Measurements from ENCODE around the gene PLA2G2E.

Gene PLA2G2E, protein sequence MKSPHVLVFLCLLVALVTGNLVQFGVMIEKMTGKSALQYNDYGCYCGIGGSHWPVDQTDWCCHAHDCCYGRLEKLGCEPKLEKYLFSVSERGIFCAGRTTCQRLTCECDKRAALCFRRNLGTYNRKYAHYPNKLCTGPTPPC

GRCh38 chr1:19923137-19923952, at the start of gene PLA2G2E:
Gene PLA2G2E (minus strand): TSS chr1:19923617. CDS start chr1:19923559, 58 bp downstream.
- no peak for DNase-seq (ENCODE audit: low read depth in 2 of 2)

DNA sequence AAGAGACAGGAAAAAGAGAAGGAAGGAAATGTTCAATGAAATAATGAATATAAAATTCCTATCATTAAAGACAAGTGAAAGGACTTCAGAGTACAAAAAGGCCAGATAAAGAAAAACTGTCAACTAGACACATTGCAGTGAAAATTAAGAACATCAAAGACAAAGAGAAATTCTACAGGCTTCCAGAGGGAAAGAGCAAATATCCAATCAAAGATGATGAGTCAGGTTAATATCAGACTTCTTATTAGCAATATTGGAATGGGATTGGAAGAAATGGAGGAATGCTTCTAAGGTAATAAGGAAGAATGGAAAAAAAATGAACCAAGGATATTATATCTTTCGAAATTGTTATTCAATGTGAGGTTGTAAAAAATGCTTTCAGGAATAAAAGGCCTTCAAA, 48.2 kb upstream of the PLA2G2E start:
- DNase-seq (ENCODE audit: low read depth in 2 of 2): no peak

GRCh38 chr1:19969898-19970660, 46.7 kb upstream of the PLA2G2E start:
- DNase-seq (ENCODE audit: low read depth in 2 of 2): no peak

DNA sequence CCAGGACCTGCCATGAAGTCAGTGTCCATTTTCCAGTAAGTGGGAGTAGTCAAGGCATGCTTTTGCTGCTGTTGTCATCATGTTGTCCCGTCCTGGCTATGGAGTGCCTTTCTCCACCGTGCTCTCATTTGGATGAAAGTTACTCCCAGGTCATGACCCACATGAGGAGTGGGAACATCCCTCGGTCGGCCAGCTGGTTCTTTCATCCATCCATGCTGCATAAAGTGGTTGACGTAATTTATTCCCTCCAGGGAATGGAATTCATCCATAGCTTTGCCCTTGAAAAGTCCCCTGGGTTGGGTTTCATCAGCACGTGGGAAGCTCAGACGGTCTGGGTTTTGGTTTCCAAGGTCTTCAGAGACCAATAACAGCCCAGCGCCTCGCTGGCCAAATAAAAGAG, 44.4 kb upstream of the PLA2G2E start:
- DNase-seq (ENCODE audit: low read depth in 2 of 2): no peak

DNA sequence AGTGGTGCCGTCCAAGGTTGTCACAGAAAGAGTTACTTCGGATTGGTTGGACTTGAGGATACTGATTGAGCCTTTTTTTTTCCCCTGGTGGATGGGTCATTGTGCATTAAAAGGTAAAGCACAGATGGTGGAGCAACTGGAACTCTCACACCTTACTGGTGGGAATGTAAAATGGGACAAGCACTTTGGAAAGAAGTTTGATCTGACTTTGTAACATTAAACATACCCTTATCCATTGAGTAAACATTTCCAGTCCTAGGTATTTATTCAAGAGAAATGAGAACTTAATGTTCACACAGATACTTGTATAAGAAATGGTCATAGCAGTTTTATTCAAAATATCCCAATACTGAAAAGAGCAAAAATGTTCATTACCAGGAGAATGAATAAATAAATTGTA, 41.1 kb upstream of the PLA2G2E start:
- DNase-seq (ENCODE audit: low read depth in 2 of 2): no peak

GRCh38 chr1:19963636-19964035, 40.2 kb upstream of the PLA2G2E start:
- DNase-seq (ENCODE audit: low read depth in 2 of 2): no peak

DNA sequence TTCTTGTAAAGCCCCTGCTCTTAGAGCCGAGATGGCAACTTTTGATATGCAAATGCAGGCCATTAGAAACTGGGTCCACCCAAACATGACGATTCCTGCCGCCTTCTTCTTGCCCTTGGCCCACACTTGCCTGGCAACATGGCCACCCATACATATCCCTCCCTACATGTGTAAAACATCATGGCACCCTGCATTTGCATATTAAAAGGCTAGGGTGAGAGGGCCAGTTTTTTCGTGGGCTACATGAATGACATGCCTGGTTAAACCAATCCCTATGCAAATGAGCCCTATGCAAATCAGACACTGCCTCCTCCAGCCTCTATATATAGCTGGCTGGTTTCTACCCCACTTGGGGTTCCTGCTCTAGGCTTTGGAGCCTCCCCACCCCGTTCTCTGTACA, 37.2 kb upstream of the PLA2G2E start:
- no peak for DNase-seq (ENCODE audit: low read depth in 2 of 2)

GRCh38 chr1:19957779-19958178, 34.4 kb upstream of the PLA2G2E start:
- no peak for DNase-seq (ENCODE audit: low read depth in 2 of 2)

DNA sequence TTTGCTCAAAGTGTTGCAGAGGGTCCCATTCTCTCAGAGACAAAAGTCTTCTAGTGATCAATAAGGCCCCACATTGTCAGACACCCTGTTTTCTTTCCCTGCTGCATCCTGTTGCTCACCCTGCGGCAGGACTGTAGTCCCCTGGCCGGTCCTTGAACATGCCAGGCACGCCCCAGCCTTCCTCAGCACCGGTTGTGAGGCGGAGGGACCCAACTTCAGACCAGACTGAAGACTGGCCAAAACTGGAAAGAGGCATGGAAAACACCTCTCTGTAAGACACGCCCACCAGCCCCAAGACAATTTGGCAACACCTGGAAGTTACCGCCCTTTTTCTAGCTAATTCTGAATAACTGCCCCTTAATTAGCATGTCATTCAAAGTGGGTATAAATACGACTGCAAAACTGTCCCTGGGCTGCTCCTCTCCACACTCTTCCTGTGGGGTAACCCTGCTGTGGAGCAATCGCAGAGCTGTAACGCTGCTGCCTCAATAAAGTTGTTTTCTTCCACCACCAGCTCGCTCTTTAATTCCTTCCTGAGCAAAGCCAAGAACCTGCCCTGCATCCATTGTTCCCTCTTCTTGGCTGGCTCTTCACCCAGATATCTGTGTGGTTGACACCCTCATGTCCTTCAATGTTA, 32.2 kb upstream of the PLA2G2E start:
- DNase-seq (ENCODE audit: low read depth in 2 of 2): no peak

DNA sequence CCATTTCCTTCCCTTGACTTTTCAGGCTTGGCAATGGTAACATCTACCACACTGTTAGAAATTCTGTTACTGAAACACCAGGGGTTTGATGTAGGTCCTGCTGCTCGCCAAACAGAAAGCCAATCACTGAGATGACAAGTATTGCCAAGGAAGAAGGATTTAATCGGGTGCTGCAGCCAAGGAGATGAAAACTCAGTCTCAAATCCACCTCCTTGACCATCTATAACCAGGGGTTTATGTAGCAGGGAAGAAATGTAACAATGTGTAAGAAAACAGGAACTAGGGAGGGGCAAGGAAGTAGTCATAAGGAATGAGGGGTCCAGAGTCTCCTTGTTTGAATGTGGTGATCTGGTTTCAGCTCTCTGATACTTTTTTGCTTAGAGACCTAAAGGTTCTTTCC, 30.6 kb upstream of the PLA2G2E start:
- DNase-seq (ENCODE audit: low read depth in 2 of 2): no peak

DNA sequence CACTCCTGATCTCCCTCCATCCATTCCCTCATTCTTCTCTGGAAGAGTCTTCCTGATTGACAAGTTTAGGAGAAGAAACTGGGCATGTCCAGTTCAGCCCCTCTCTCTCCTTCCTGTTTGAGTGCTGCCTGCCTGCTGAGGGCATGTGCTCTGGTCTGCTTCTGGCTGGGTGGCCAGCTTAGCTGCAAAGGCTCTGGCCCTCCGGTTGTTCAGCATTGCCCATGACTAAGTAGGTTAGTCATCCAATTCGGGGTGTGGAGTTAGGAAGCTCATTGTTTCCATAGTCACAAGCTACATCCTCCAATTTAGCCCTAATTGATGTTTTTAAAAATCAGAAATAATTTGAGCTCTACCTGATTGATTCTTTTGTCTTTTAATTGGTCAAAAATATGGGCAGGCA, 25.6 kb upstream of the PLA2G2E start:
- no peak for DNase-seq (ENCODE audit: low read depth in 2 of 2)

DNA sequence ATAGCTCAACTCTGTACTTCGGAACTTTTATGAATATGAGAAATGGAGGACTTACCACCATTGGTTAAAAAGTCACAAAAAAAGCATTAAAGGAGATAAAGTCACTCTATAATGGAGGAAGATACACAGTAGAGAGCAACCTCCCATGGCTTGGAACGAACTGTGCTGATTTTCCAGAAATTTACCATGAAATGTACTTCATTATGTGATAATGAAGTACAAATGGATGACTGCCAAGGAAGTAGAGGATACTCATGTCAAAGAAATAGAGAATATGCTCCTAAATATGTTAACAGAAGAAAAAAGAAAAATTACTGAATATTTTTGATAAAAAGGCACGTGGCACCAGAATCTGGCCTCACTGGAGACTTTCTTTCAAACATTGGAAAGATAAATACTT, 23.6 kb upstream of the PLA2G2E start:
- no peak for DNase-seq (ENCODE audit: low read depth in 2 of 2)

- DNase-seq (ENCODE audit: low read depth in 2 of 2): no peak
These were observed 22.9 kb upstream of the PLA2G2E start for GRCh38 chr1:19946331-19946751.

- DNase-seq (ENCODE audit: low read depth in 2 of 2): no peak
These were observed 22.5 kb upstream of the PLA2G2E start for GRCh38 chr1:19945914-19946313.

DNA sequence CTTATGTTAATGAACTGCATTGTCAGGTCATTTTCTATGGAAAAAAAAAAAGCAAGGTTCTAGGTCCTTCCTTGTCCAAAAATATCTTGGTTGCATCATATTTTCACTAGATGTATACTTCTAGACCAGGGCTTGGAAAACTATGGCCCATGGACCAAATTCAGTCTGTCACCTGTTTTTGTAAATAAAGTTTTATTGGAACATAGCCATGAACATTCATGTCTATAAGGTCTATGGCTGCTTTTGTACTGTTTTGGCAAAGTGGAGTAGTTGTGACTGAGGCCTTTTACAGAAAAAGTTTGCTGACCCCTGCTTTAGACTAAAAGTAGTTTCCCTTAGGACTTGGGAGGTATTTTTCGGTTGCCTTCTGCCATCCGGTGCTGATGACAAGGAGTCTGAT, 19.2 kb upstream of the PLA2G2E start:
- no peak for DNase-seq (ENCODE audit: low read depth in 2 of 2)

DNA sequence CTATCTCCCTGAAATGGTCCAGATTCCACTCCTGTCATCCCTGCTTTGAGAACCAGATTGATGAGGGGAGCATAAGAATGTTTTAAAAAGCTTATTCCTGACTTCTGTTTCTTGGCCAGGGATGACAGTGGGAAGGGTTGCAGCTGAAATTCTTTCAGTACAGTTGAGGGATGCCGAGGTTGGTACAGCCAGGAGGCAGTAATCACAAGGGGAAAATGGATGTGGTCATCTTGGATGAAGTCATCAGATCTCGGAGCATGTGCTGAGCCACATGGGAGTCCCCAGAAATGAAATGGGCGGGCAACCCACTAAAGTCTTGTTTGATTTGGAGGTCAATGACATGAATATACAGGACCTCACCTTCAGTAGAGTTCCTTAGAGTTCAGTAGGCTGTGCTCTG, 18.7 kb upstream of the PLA2G2E start:
- no peak for DNase-seq (ENCODE audit: low read depth in 2 of 2)

GRCh38 chr1:19941206-19941568, 17.8 kb upstream of the PLA2G2E start:
- no peak for DNase-seq (ENCODE audit: low read depth in 2 of 2)

GRCh38 chr1:19940486-19941205, 17.2 kb upstream of the PLA2G2E start:
- DNase-seq (ENCODE audit: low read depth in 2 of 2): no peak

DNA sequence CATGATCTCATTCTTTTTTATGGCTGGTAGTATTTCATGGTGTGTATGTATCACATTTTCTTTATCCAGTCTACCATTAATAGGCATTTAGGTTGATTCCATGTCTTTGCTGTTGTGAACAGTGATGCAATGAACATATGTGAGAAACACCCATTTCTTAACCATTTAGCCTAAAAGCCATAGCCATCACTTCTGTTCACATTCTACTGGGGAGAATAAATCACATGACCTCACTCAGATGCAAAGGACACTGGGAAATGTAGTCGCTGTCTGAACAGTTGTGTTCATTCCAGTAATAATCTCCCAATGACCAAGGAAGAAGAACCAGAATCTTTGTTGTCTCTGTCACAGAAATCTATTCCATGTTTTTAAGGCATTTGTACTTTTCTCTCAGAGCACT, 15.1 kb upstream of the PLA2G2E start:
- no peak for DNase-seq (ENCODE audit: low read depth in 2 of 2)

GRCh38 chr1:19936061-19936750, 12.8 kb upstream of the PLA2G2E start:
- DNase-seq (ENCODE audit: low read depth in 2 of 2): no peak

GRCh38 chr1:19934336-19934735, 10.9 kb upstream of the PLA2G2E start:
- no peak for DNase-seq (ENCODE audit: low read depth in 2 of 2)
